ENCODE results near the gene ADH7.
A peak's percentile ranks its signal among the peaks of the same experiment; 100 is the strongest.
"Not testable (repeated sequence)": the region's sequence is repeated elsewhere in the genome, so short reads cannot be mapped to it uniquely, and the experiment has no call there.

Gene ADH7

DNA sequence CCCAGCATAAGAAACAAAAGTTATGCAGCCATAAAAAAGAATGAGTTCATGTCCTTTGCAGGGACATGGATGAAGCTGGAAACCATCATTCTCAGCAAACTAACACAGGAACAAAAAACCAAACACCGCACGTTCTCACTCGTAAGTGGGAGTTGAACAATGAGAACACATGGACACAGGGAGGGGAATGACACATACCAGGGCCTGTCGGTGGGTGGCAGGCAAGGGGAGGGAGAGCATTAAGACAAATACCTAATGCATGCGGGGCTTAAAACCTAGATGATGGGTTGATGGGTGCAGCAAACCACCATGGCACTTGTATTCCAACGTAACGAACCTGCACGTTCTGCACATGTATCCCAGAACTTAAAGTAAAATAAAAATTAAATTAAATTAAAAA lies 19.4 kb downstream of the ADH7 start:
- not testable (repeated sequence) for DNase-seq (ENCODE audit: low read depth in 2 of 2)

GRCh38 chr4:99414902-99415301 lies 20.2 kb downstream of the ADH7 start:
- not testable (repeated sequence) for DNase-seq (ENCODE audit: low read depth in 2 of 2)

- DNase-seq (ENCODE audit: low read depth in 2 of 2) = no peak
These were observed 20.7 kb downstream of the ADH7 start for GRCh38 chr4:99414401-99414800.

GRCh38 chr4:99413140-99413539 lies 22.0 kb downstream of the ADH7 start:
- DNase-seq (ENCODE audit: low read depth in 2 of 2) = no peak

- DNase-seq (ENCODE audit: low read depth in 2 of 2) = no peak
These were observed 24.1 kb downstream of the ADH7 start for GRCh38 chr4:99411041-99411440.

GRCh38 chr4:99410075-99410474 lies 25.1 kb downstream of the ADH7 start:
- DNase-seq (ENCODE audit: low read depth in 2 of 2) = no peak

GRCh38 chr4:99408346-99408745 lies 26.8 kb downstream of the ADH7 start:
- DNase-seq (ENCODE audit: low read depth in 2 of 2) = no peak

- peak in 1 of 2 experiments; percentile 56 for DNase-seq (ENCODE audit: low read depth in 2 of 2)
These were observed 29.6 kb downstream of the ADH7 start for GRCh38 chr4:99405433-99406115.

GRCh38 chr4:99404595-99405287 lies 30.4 kb downstream of the ADH7 start:
- peak; percentile 78 to 79 for DNase-seq (ENCODE audit: low read depth in 2 of 2)

GRCh38 chr4:99403380-99404184 lies 31.6 kb downstream of the ADH7 start:
- DNase-seq (ENCODE audit: low read depth in 2 of 2) = no peak

DNA sequence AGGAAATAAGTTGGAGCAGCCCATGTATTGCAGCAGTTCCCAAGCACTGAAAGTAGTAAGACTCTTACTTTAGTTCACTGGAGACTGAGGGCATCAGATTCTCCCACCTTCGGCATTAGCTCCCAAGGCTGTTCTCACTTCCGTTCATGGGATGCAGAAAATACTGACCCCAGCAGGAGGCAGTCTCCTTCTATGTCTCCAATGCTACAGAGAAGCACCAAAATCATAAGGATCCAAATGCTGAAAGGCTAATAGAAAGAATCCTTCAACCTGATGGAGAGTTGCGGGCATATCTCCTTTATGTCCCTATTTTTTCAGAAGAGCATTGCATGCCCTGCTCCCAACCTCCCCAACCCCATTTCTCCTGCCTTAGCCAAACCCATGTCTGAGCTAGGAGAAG lies 32.4 kb downstream of the ADH7 start:
- DNase-seq (ENCODE audit: low read depth in 2 of 2) = no peak

DNA sequence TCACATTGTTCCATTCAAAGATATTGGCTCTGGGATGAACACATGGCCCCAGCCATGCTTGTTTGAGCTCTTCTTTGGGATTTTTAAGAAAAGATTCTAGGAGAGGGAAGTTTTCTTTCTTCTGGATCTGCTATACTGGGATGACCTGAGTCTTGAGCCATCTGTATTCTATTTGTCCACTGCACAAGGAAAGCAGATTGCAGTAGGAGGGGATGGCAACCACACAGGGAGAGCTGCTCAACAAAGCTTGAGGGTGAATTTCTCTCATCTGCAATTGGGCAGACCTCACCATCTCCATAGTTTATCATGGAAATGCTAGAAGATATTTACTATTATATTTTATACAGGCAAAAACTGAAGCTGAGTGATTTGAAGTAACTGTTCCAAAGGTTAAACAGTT lies 34.3 kb downstream of the ADH7 start:
- no peak for DNase-seq (ENCODE audit: low read depth in 2 of 2)

DNA sequence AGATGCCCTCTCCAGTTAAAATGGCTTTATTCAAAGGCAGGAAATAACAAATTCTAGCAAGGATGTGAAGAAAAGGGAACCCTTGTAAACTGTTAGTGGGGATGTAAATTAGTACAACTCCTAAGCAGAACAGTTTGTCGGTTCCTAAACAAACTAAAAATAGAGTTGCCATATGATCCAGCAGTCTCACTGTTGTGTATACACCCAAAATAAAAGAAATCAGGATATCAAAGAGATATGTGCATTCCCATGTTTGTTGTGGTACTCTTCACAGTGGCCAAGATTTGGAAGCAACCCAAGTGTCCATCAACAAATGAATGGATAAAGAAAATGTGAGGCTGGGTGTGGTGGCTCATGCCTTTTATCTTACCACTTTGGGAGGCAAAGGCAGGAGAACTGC lies 36.1 kb downstream of the ADH7 start:
- DNase-seq (ENCODE audit: low read depth in 2 of 2) = no peak

DNA sequence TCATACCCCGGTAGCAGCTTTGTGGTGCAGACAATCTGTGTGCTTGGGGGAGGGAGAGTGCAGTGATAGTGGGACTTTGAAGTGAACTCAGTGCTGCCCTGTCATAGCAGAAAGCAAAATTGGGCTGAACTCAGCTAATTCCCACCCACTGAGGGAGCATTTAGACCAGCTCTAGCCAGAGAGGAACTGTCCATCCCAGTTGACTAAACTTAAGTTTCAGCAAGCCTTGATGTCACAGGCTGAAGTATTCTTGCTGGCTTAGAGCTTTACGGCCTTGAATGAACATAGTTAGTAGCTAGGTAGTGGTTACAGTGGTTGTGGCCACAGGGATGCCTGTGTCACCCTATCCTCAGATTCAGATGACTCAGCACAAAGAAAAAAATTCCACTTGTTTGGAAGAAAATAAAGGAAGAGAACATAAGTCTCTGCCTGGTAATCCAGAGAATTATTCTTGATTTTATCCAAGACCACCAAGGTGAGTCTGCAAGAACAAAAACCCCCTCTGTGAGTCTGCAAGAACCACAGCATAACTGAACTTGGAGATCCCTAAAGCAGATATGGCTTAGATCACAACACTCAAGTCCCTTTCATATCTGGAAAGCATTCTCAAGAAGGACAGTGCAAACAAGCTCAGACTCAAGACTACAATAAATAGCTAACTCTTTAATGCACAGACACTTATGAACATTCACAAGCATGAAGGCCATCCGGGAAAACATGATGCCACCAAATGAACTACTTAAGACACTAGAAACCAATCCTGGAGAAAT lies 39.4 kb downstream of the ADH7 start:
- DNase-seq (ENCODE audit: low read depth in 2 of 2) = no peak

DNA sequence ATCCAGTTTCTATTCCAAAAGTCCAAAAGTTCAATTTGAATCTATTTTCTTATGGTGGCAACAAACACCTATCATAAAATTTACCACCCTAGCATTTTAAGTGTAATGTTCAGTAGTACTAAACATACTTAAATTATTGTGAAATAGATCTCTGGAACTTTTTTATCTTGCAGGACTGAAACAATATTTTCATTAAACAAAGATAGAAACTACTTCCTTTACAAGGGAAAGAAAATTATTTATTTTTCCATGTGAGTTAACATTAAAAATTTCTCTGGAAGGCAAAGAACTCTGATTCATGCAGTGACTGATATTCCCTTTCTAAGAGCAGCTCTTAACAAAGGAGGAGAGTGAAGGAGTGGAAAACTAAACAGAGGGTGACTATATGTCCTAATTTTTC lies 40.2 kb downstream of the ADH7 start:
- no peak for DNase-seq (ENCODE audit: low read depth in 2 of 2)

DNA sequence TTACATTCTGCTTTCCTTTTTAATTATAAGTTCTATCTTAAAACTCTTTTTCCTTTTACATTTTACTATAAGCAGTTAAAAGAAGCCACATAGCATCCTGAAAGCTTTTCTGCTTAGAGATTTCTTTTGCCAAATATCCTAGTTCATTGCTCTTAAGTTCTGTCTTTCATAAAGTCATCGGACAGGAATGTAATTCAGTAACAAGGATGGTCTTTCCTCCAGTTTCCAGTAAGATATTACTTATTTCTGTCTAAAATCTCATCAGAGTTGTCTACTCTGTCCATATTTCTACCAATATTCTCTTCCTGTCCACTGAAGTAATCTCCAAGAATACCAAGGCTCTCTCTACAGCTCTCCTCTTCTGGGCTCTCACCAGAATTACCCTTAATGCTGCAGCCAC lies 45.1 kb downstream of the ADH7 start:
- DNase-seq (ENCODE audit: low read depth in 2 of 2) = no peak

DNA sequence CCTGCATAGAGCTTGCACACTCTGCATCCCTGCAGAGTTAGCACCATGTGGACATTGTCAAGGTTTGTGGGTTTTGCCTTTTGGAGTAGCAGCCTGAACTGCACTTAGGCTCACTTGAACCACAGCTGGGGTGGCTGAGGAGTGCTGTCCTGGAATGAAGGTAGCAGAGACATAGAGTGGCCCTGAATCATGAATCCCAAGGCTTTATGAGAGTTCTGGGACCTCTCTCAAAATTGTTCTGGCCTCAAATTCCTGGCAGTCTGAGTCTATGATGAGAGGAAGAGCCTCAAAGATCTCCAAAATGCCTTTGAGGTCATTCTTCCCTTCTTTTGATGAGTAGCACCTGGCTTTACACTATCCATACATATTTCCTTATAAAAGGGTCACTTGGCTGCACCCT lies 45.5 kb downstream of the ADH7 start:
- DNase-seq (ENCODE audit: low read depth in 2 of 2) = no peak

DNA sequence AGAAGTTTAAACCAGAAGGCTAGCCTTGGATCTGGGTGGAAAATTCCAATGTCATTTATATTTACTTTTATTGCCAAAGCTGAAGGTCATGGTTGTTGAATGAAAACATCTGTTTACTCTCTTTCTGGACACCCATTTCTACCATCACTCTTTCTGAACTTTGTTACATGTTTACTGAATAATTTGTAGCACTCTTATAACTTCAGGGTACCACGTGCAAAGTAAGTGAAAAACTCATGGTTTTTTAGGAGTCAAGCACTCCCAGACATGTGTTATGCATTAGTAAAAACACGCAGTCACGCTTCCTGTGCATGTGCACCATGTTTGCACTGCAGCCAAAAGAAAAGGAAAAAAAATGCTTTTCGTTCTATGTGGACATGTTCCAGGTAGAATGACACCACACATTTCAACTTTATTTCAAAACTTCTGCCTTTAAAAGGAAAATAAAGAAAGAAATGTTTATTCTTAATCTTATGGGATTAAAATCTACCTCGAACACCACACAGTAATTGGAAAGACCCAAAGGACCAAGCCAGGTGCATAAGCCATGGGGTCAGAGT lies 51.2 kb downstream of the ADH7 start:
- DNase-seq (ENCODE audit: low read depth in 2 of 2) = peak; percentile 92 to 93

DNA sequence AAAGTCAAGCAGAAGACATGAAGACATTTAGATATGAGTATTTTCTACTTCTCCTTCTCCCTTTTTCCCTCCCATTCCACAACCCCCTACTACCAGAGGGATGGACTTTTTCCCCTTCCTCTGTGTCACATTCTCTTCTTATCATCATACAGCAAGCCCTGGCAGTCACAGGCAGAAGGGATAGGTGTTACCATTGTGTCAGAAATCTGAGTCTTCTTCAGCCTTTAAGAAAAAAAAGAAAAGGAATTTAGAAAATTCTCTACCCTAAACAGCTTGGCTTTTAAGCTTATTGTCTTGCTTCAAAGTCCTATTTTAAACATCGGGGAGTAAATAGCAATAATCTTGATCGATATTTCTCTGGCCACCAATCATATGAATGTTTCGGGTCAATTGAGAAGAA lies 51.7 kb downstream of the ADH7 start:
- DNase-seq (ENCODE audit: low read depth in 2 of 2) = no peak

- DNase-seq (ENCODE audit: low read depth in 2 of 2) = no peak
These were observed 52.3 kb downstream of the ADH7 start for GRCh38 chr4:99382745-99383360.

DNA sequence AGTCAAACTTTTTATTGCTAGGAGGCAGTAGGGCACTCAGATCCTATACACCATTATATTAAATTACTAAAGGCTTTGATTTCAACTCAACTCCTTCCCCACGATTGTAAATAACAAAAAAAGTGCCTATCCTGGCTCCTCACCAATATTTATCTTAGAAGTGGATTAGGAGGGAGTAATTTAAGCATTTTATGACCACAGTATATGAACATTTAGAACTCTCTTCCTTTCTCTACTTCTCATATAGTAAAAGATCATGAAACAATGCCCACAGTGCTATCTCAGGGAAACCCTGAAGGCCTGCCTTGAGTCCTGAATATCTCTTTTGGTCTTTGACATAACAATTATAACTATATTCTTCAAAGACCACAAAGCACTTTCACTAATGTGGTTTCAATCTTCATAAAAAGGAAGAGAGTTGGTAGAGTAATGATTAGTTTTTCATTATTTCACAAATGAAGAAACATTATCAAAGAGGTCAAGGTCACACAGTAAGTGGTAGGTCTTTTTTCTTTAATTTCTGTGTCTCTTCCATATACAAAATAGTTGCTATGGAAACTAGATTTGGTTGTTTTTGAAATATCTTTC lies 53.5 kb downstream of the ADH7 start:
- DNase-seq (ENCODE audit: low read depth in 2 of 2) = no peak

All from fibroblast of skin of left biceps (primary cell).